Loucy (cell line): ENCODE results near the gene PARP3.

Experiments
- EZH2phosphoT487 ChIP-seq: fragments of 200-600 bp; IDR thresholded peaks from 2 replicates; pipeline ENCODE4 v1.6.1; 2018; ENCODE audit warnings: antibody characterized with exemption, mild to moderate bottlenecking, moderate library complexity, borderline replicate concordance
- TF ChIP-seq, protein P1 (sequence below): fragments of 200-600 bp; sonication (generic); conservative IDR thresholded peaks from 2 replicates; pipeline ENCODE4 v1.5.1; 2014; ENCODE audit warnings: mild to moderate bottlenecking, antibody characterized with exemption, low read length

DNA sequence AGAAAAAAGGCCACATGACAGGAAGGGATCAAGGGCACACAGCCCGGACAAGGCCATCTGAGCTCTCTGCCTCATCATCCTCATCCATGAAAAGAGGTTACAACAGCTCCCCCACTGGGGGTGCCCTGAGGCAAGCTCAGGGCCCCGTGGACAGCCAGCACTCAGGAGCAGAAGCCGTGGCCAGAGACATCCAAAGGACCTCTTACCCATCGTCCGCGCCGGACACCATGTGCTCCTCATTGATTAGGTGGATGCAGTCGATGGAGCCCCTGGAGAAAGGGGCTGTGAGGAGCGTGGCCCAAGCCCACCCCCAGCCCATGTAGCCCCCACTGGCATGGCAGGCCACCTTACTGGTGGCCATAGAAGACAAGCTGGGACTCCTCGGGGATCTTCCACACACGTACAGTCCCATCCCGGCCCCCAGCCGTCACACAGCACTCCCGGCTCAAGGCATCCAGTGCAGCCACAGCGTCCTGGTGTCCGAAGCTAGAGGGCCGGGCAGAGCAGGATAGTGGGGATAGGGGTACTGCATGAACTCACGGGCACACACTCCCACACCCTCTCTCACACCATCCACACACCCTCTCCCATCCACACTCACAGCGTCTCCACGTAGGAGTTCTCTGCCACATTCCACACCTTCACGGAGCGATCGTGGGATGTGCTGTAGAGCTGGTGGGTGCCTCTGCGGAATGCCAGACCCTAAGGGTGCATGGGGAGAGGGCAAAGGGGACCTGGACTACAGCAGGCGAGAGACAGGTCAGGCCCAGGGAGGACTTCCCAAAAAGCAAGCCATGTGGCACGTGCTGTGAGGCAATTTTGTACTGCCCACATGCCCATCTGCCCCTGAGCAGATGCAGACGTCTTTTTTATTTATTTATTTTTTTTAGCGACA lies 6.9 kb upstream of the PARP3 start:
- TF ChIP-seq, protein P1, sequence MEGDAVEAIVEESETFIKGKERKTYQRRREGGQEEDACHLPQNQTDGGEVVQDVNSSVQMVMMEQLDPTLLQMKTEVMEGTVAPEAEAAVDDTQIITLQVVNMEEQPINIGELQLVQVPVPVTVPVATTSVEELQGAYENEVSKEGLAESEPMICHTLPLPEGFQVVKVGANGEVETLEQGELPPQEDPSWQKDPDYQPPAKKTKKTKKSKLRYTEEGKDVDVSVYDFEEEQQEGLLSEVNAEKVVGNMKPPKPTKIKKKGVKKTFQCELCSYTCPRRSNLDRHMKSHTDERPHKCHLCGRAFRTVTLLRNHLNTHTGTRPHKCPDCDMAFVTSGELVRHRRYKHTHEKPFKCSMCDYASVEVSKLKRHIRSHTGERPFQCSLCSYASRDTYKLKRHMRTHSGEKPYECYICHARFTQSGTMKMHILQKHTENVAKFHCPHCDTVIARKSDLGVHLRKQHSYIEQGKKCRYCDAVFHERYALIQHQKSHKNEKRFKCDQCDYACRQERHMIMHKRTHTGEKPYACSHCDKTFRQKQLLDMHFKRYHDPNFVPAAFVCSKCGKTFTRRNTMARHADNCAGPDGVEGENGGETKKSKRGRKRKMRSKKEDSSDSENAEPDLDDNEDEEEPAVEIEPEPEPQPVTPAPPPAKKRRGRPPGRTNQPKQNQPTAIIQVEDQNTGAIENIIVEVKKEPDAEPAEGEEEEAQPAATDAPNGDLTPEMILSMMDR = no peak
- TF ChIP-seq EZH2phosphoT487 = no peak
